Bone marrow (tissue), 2 donors: Measurements from ENCODE around the gene CXCL14.

Experiments
- DNase-seq, 2 donors: peaks; one replicate each; lab custom pipeline; 2025; lab: John Stamatoyannopoulos, UW

Gene CXCL14

GRCh38 chr5:135567661-135568060 lies 11.1 kb downstream of the CXCL14 start:
- no peak for DNase-seq

- no peak for DNase-seq
These were observed 12.1 kb downstream of the CXCL14 start for GRCh38 chr5:135566422-135567400.

- peak; percentile 38 to 58 for DNase-seq
These were observed 12.9 kb downstream of the CXCL14 start for GRCh38 chr5:135565725-135566421.

- DNase-seq = no peak
These were observed 13.5 kb downstream of the CXCL14 start for GRCh38 chr5:135565266-135565665.

- DNase-seq = no peak
These were observed 14.5 kb downstream of the CXCL14 start for GRCh38 chr5:135564331-135564730.

GRCh38 chr5:135561266-135561665 lies 17.5 kb downstream of the CXCL14 start:
- DNase-seq = no peak

- peak; percentile 23 to 64 for DNase-seq
These were observed 17.9 kb downstream of the CXCL14 start for GRCh38 chr5:135560858-135561257.

GRCh38 chr5:135559354-135559753 lies 19.4 kb downstream of the CXCL14 start:
- no peak for DNase-seq

GRCh38 chr5:135557076-135557838 lies 21.5 kb downstream of the CXCL14 start:
- no peak for DNase-seq

GRCh38 chr5:135556620-135557019 lies 22.2 kb downstream of the CXCL14 start:
- DNase-seq = no peak

- no peak for DNase-seq
These were observed 23.3 kb downstream of the CXCL14 start for GRCh38 chr5:135555530-135555929.

GRCh38 chr5:135553688-135554462 lies 24.9 kb downstream of the CXCL14 start:
- DNase-seq = no peak

- DNase-seq = peak; percentile 25 to 35
These were observed 27.0 kb downstream of the CXCL14 start for GRCh38 chr5:135551593-135552447.

- no peak for DNase-seq
These were observed 29.4 kb downstream of the CXCL14 start for GRCh38 chr5:135549413-135549812.

- no peak for DNase-seq
These were observed 31.1 kb downstream of the CXCL14 start for GRCh38 chr5:135547590-135548254.

- no peak for DNase-seq
These were observed 31.9 kb downstream of the CXCL14 start for GRCh38 chr5:135546912-135547311.

- no peak for DNase-seq
These were observed 32.7 kb downstream of the CXCL14 start for GRCh38 chr5:135546101-135546500.

GRCh38 chr5:135545099-135545498 lies 33.7 kb downstream of the CXCL14 start:
- DNase-seq = no peak

GRCh38 chr5:135543485-135544304 lies 35.1 kb downstream of the CXCL14 start:
- DNase-seq = no peak
